H1 (cell line): ENCODE results near the gene RRBP1. TPM values are rescaled to one million over a fixed set of nuclear protein-coding genes. Genes with fewer than 3 reads are reported as not detected.

Source experiments
- CTCF ChIA-PET: fragments of 300-600 bp; sonication (Branson Sonifier 250); formaldehyde crosslinking; loops from one replicate; lab custom pipeline; 2021; ENCODE audit not compliant: partially characterized antibody; lab: Charles Lee
- POLR2A ChIA-PET: fragments of 300-600 bp; sonication (Branson Sonifier 250); formaldehyde crosslinking; loops from one replicate; lab custom pipeline; 2021; ENCODE audit warnings: inconsistent platforms; ENCODE audit not compliant: partially characterized antibody; lab: Charles Lee
- DNase-seq, 2 experiments: peaks; one replicate each; pipeline versions ENCODE4 v3.0.0 to v3.0.0-alpha.2; 2010 to 2022; ENCODE audit warnings: low spot score in 2 of 2, low read depth in 1 of 2, mixed read lengths in 1 of 2
- FAIRE-seq: peaks from 2 replicates; lab custom pipeline; 2011; peaks lifted over from hg19 to GRCh38; lab: Jason Lieb, UNC
- H2AFZ ChIP-seq: 2 replicates; pipeline ENCODE4 v1.8.1; 2012; ENCODE audit warnings: low read length, inconsistent platforms
- H2AK5ac ChIP-seq: 2 replicates; pipeline ENCODE4 v1.6.1; 2013; ENCODE audit warnings: low read depth, low read length
- H2BK120ac ChIP-seq: replicated peaks from 2 replicates; pipeline ENCODE3; 2013; ENCODE audit warnings: low read depth, low read length, inconsistent platforms
- H2BK12ac ChIP-seq: 2 replicates; pipeline ENCODE4 v1.6.1; 2013; ENCODE audit warnings: low read depth, low read length
- H2BK15ac ChIP-seq: 2 replicates; pipeline ENCODE4 v1.6.1; 2013; ENCODE audit warnings: low read length
- H2BK20ac ChIP-seq: 2 replicates; pipeline ENCODE4 v1.6.1; 2013; ENCODE audit warnings: low read length
- H2BK5ac ChIP-seq: 2 replicates; pipeline ENCODE4 v1.6.1; 2013; ENCODE audit warnings: low read depth, low read length
- H3K14ac ChIP-seq: 2 replicates; pipeline ENCODE4 v1.6.1; 2013; ENCODE audit warnings: inconsistent platforms; ENCODE audit not compliant: insufficient read length
- H3K18ac ChIP-seq: 2 replicates; pipeline ENCODE4 v1.6.1; 2013; ENCODE audit warnings: low read length; ENCODE audit errors: extremely low read depth
- H3K23ac ChIP-seq: 2 replicates; pipeline ENCODE4 v1.6.1; 2013; ENCODE audit warnings: inconsistent platforms; ENCODE audit not compliant: insufficient read length
- H3K23me2 ChIP-seq: 2 replicates; pipeline ENCODE4 v1.6.1; 2013; ENCODE audit warnings: low read depth, low read length
- H3K27ac ChIP-seq: 2 replicates; pipeline ENCODE4 v1.6.1; 2011; ENCODE audit warnings: low read depth, low read length, inconsistent platforms
- H3K27me3 ChIP-seq, 4 experiments: replicated peaks in 1 of 4; 1 replicate in 1 of 4; 2 replicates in 3 of 4; pipeline versions ENCODE4 v1.6.1 to v1.8.1; 2011 to 2013; ENCODE audit warnings: low read length in 3 of 4, mild to moderate bottlenecking in 3 of 4, inconsistent platforms in 2 of 4, mixed read lengths in 2 of 4, moderate library complexity in 1 of 4; ENCODE audit not compliant: control insufficient read depth in 3 of 4, insufficient read depth in 3 of 4; ENCODE audit errors: extremely low read depth in 1 of 4
- H3K36me3 ChIP-seq, 4 experiments: 2 replicates each; pipeline versions ENCODE4 v1.6.1 to v1.8.1; 2011 to 2013; ENCODE audit warnings: mild to moderate bottlenecking in 4 of 4, low read length in 3 of 4, moderate library complexity in 2 of 4, control low read depth in 1 of 4, inconsistent platforms in 1 of 4; ENCODE audit not compliant: insufficient read depth in 4 of 4, control insufficient read depth in 2 of 4
- H3K4ac ChIP-seq: replicated peaks from 2 replicates; pipeline ENCODE3; 2013; ENCODE audit warnings: low read length, low read depth, mixed read lengths, inconsistent platforms; ENCODE audit not compliant: insufficient read length
- H3K4me1 ChIP-seq, 4 experiments: replicated peaks in 1 of 4; 1 replicate in 1 of 4; 2 replicates in 3 of 4; pipeline versions ENCODE4 v1.6.1 to v1.8.1; 2011 to 2013; ENCODE audit warnings: low read length in 3 of 4, inconsistent platforms in 2 of 4, mixed read lengths in 1 of 4; ENCODE audit not compliant: insufficient read depth in 4 of 4, control insufficient read depth in 3 of 4
- H3K4me2 ChIP-seq, 2 experiments: 2 replicates each; pipeline versions ENCODE4 v1.6.1 to v1.8.1; 2011 to 2013; ENCODE audit warnings: low read depth in 2 of 2, low read length in 2 of 2, control low read depth in 1 of 2, inconsistent platforms in 1 of 2, mild to moderate bottlenecking in 1 of 2; ENCODE audit not compliant: insufficient read depth in 1 of 2
- H3K4me3 ChIP-seq, 4 experiments: fragments of 200-600, 300-600 bp in 1 of 4; sonication (generic), shearing (Covaris generic), sonication (Bioruptor Twin) in 1 of 4; 2 replicates each; pipeline versions ENCODE4 v1.5.1 to v1.8.1; 2011 to 2016; ENCODE audit warnings: low read length in 4 of 4, low read depth in 3 of 4, control low read depth in 2 of 4, inconsistent platforms in 2 of 4, mild to moderate bottlenecking in 2 of 4, mixed read lengths in 1 of 4, moderate library complexity in 1 of 4; ENCODE audit not compliant: insufficient read depth in 2 of 4; ENCODE audit errors: extremely low read depth in 1 of 4
- H3K56ac ChIP-seq: replicated peaks from 2 replicates; pipeline ENCODE3; 2013; ENCODE audit warnings: low read depth, mild to moderate bottlenecking, mixed read lengths, low read length, inconsistent platforms; ENCODE audit not compliant: insufficient read length
- H3K79me1 ChIP-seq: 2 replicates; pipeline ENCODE4 v1.6.1; 2013; ENCODE audit warnings: low read depth, low read length, control low read depth
- H3K79me2 ChIP-seq, 2 experiments: 2 replicates each; pipeline versions ENCODE4 v1.6.1 to v1.8.1; 2012 to 2013; ENCODE audit warnings: low read length in 2 of 2, mild to moderate bottlenecking in 2 of 2, inconsistent platforms in 1 of 2; ENCODE audit not compliant: insufficient read depth in 2 of 2, control insufficient read depth in 1 of 2
- H3K9ac ChIP-seq, 4 experiments: replicated peaks in 1 of 4; 1 replicate in 1 of 4; 2 replicates in 3 of 4; pipeline versions ENCODE4 v1.6.1 to v1.8.1; 2011 to 2013; ENCODE audit warnings: low read depth in 3 of 4, low read length in 3 of 4, control low read depth in 2 of 4, mild to moderate bottlenecking in 2 of 4, moderate library complexity in 2 of 4, inconsistent platforms in 1 of 4; ENCODE audit errors: extremely low read depth in 1 of 4
- H3K9me3 ChIP-seq, 2 experiments: 2 replicates each; pipeline versions ENCODE4 v1.6.1 to v1.8.1; 2012 to 2013; ENCODE audit warnings: mild to moderate bottlenecking in 2 of 2, moderate library complexity in 2 of 2, control low read depth in 1 of 2, inconsistent platforms in 1 of 2, low read depth in 1 of 2, low read length in 1 of 2, mixed read lengths in 1 of 2; ENCODE audit not compliant: insufficient read depth in 2 of 2
- H4K20me1 ChIP-seq, 2 experiments: replicated peaks in 1 of 2; 2 replicates each; pipeline versions ENCODE3 to v1.8.1; 2011 to 2013; ENCODE audit warnings: inconsistent platforms in 2 of 2, low read length in 2 of 2, mild to moderate bottlenecking in 1 of 2; ENCODE audit not compliant: insufficient read depth in 2 of 2, control insufficient read depth in 1 of 2
- H4K5ac ChIP-seq: 2 replicates; pipeline ENCODE4 v1.6.1; 2013; ENCODE audit warnings: low read length, low read depth, mixed read lengths, inconsistent platforms; ENCODE audit not compliant: insufficient read length
- H4K8ac ChIP-seq: 2 replicates; pipeline ENCODE4 v1.8.0; 2013; ENCODE audit warnings: mild to moderate bottlenecking, moderate library complexity, low read length, inconsistent platforms; ENCODE audit not compliant: insufficient read depth; ENCODE audit errors: extremely low read depth
- H4K91ac ChIP-seq: replicated peaks from 2 replicates; pipeline ENCODE3; 2013; ENCODE audit warnings: low read length, mixed read lengths, inconsistent platforms; ENCODE audit not compliant: insufficient read length
- ASH2L ChIP-seq: fragments of 200-600, 300-600 bp; sonication (generic); IDR thresholded peaks from one replicate; pipeline ENCODE4 v1.7.1; 2017; ENCODE audit warnings: low read length
- CEBPB ChIP-seq: IDR thresholded peaks from 2 replicates; pipeline ENCODE4 v1.6.1; 2012; ENCODE audit warnings: low read depth, low read length
- CREB1 ChIP-seq: IDR thresholded peaks from 2 replicates; pipeline ENCODE4 v1.6.1; 2012; ENCODE audit warnings: inconsistent platforms
- EGR1 ChIP-seq: IDR thresholded peaks from 2 replicates; pipeline ENCODE4 v1.6.1; 2011; ENCODE audit warnings: low read depth, low read length, borderline replicate concordance
- KDM5A ChIP-seq: fragments of 200-600 bp; IDR thresholded peaks from 2 replicates; pipeline ENCODE4 v1.7.1; 2012; ENCODE audit warnings: mild to moderate bottlenecking, low read length, inconsistent platforms, mixed read lengths
- WGBS, 2 experiments: shearing (Covaris generic) in 1 of 2; methylation state at CpG; one replicate each; pipeline versions ENCODE4 v1.1.6 to v1.1.7; 2013 to 2015; ENCODE audit warnings: low lambda C conversion rate in 2 of 2, mixed read lengths in 2 of 2, inconsistent platforms in 1 of 2, low coverage in 1 of 2, missing lambda C conversion rate in 1 of 2; ENCODE audit not compliant: insufficient replicate concordance in 2 of 2, insufficient coverage in 1 of 2, insufficient read length in 1 of 2; ENCODE audit errors: extremely low coverage in 1 of 2, missing lambda C conversion rate in 1 of 2; 5-methylcytosine and 5-hydroxymethylcytosine counted together
- polyA plus RNA-seq, 7 experiments: library from polyadenylated mRNA; depleted of rRNA in 3 of 7; stranded (reverse) in 5 of 7; unstranded in 2 of 7; fragments of >200 nt in 5 of 7; fragments of 200-250 nt in 2 of 7; gene quantifications; 1 replicate in 5 of 7; 2 replicates in 1 of 7; 4 replicates in 1 of 7; pipeline versions ENCODE4 v1.2.1 to v1.2.3, GENCODE V29; 2011 to 2013; ENCODE audit warnings: missing spikeins in 2 of 7, mixed read lengths in 2 of 7
- total RNA-seq: library from RNA; stranded (reverse); fragmentation: NEBNext Ultra II Directional; extraction: Animal tissue kit (Norgen Biotek cat#: 25700); gene quantifications from 2 replicates; pipeline ENCODE4 v1.2.1, GENCODE V29; 2021

The RRBP1 gene
- total and polyA plus RNA-seq, 2 of the 8 experiments (the other 6 are each of a cell fraction or from before 2014, with no cell fraction given) = 15.9 to 157 TPM

- no peak overlapping the region for H2AK5ac ChIP-seq
- H3K4me3 ChIP-seq = no peak overlapping the region
- no peaks in the 10 kb centered on the region for H3K4me1 ChIP-seq
- H4K8ac ChIP-seq = no peak overlapping the region
- H3K27me3 ChIP-seq = no peaks in the 10 kb centered on the region
- 71% methylated on average over 7 of the region's 7 CpGs; no CpG with 5 or more reads in 1 of the 2 experiments for WGBS, 2 experiments
- H3K9me3 ChIP-seq = no peaks in the 10 kb centered on the region
- no peak overlapping the region for H2BK120ac ChIP-seq
- H3K23me2 ChIP-seq = no peaks in the 10 kb centered on the region
- no peaks in the 10 kb centered on the region for H3K36me3 ChIP-seq
- H3K4ac ChIP-seq = no peak overlapping the region
- H2BK20ac ChIP-seq = no peak overlapping the region
- H3K79me1 ChIP-seq = no peaks in the 10 kb centered on the region
- H3K14ac ChIP-seq = no peak overlapping the region
- ChIA-PET CTCF (interaction anchor here (0.7 to 4.0 kb wide), 2 partner anchors 10 to 297 kb away, joined by 4 to 14 read pairs; no protein-coding TSS in a partner anchor), POLR2A (no interaction called here)
- no peak overlapping the region for H3K4me2 ChIP-seq
- TF ChIP-seq CEBPB = no peak
- no peak for TF ChIP-seq CREB1
- no peak for TF ChIP-seq KDM5A
- TF ChIP-seq ASH2L = no peak
- TF ChIP-seq EGR1 = no peak
- H2BK15ac ChIP-seq = no peak overlapping the region
- H2AFZ ChIP-seq = no peak overlapping the region
- no peak overlapping the region for H2BK12ac ChIP-seq
- no peak overlapping the region for H2BK5ac ChIP-seq
- no peak overlapping the region for H3K9ac ChIP-seq
- no peaks in the 10 kb centered on the region for H4K20me1 ChIP-seq
- no peaks in the 10 kb centered on the region for H3K79me2 ChIP-seq
- FAIRE-seq (no peak), DNase-seq (no peak)
- no peak overlapping the region for H3K27ac ChIP-seq
- no peak overlapping the region for H4K5ac ChIP-seq
- no peak overlapping the region for H3K56ac ChIP-seq
- H3K23ac ChIP-seq = no peak overlapping the region
- H3K18ac ChIP-seq = no peak overlapping the region
- no peak overlapping the region for H4K91ac ChIP-seq
Observed at GRCh38 chr20:17700637-17701036, 18.6 kb upstream of the RRBP1 start.
